ENCODE data around the gene CCDC32. TPM values are rescaled to one million over a fixed set of nuclear protein-coding genes. Genes with fewer than 3 reads are reported as not detected.

CCDC32 gene
- total RNA-seq, 4 donors from 2014 or later: 36.8 to 49.0 (median 43.7) TPM

DNA sequence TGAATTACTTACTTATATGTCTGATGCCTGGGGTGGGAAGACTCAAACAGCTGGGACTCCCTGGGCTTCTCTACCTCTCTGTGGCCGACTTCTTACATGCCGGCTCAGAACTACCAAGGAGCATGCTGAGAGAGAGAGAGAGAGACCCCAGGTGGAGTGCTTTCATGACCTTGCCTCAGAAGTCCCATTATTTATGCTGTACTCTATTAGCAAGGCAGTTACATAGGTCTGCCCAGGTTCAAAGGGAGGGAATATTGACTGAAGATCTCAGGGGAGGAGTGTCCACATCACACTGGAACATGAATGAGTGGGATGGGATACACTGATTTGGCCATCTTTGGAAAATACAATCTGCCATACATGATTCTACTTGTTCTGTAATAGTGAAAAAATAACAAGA is 16.2 kb downstream of the CCDC32 start:
- no peaks in the 10 kb centered on the region for H3K27me3 ChIP-seq
- H3K4me3 ChIP-seq (replicated peaks in 1 of 3): no peak overlapping the region
- no peaks in the 10 kb centered on the region for H3K9me3 ChIP-seq
- DNase-seq: no peak
- TF ChIP-seq CTCF (IDR thresholded peaks at IDR 0.05) (no peak), POLR2A (IDR thresholded peaks at IDR 0.05) (no peak)
- intact Hi-C loops (cut with DNase I): no loop called here
- H3K4me1 ChIP-seq: peaks cover 0 to 5% of the 10 kb centered on the region in 2 donors
- H3K36me3 ChIP-seq: peaks cover 0 to 2% of the 10 kb centered on the region in 2 donors
- H3K27ac ChIP-seq: no peak overlapping the region
- 91 to 100% methylated on average over 2 of the region's 2 CpGs for WGBS, 2 donors

- H3K4me3 ChIP-seq (replicated peaks in 1 of 3): no peak overlapping the region
- 86 to 93% methylated on average over 1 of the region's 1 CpG for WGBS, 2 donors
- no peak overlapping the region for H3K27ac ChIP-seq
- no peaks in the 10 kb centered on the region for H3K27me3 ChIP-seq
- no peaks in the 10 kb centered on the region for H3K9me3 ChIP-seq
- DNase-seq: no peak
- intact Hi-C loops (cut with DNase I): no loop called here
- H3K4me1 ChIP-seq: no peaks in the 10 kb centered on the region
- no peak for TF ChIP-seq POLR2A (IDR thresholded peaks at IDR 0.05)
- TF ChIP-seq CTCF (IDR thresholded peaks at IDR 0.05): no peak
- H3K36me3 ChIP-seq: no peaks in the 10 kb centered on the region
These were observed 19.4 kb downstream of the CCDC32 start for GRCh38 chr15:40545457-40545856.

- WGBS, 2 donors: 79 to 90% methylated on average over 5 of the region's 5 CpGs
- no peaks in the 10 kb centered on the region for H3K4me1 ChIP-seq
- no peaks in the 10 kb centered on the region for H3K27me3 ChIP-seq
- intact Hi-C loops (cut with DNase I): no loop called here
- H3K4me3 ChIP-seq (replicated peaks in 1 of 3): no peak overlapping the region
- no peak overlapping the region for H3K27ac ChIP-seq
- peaks cover 0 to 5% of the 10 kb centered on the region in 2 donors for H3K36me3 ChIP-seq
- TF ChIP-seq CTCF (IDR thresholded peaks at IDR 0.05) (no peak), POLR2A (IDR thresholded peaks at IDR 0.05) (no peak)
- H3K9me3 ChIP-seq: no peaks in the 10 kb centered on the region
- no peak for DNase-seq
These were observed 21.1 kb downstream of the CCDC32 start for GRCh38 chr15:40543631-40544294.

GRCh38 chr15:40543082-40543481 is 21.8 kb downstream of the CCDC32 start:
- intact Hi-C loops (cut with DNase I): no loop called here
- no peak for TF ChIP-seq POLR2A (IDR thresholded peaks at IDR 0.05)
- TF ChIP-seq CTCF (IDR thresholded peaks at IDR 0.05): no peak
- Histone ChIP-seq H3K27me3 (no peaks in the 10 kb centered on the region), H3K27ac (no peak overlapping the region), H3K36me3 (peaks cover 0 to 7% of the 10 kb centered on the region in 2 donors), H3K9me3 (no peaks in the 10 kb centered on the region), H3K4me3 (replicated peaks in 1 of 3) (no peak overlapping the region), H3K4me1 (no peaks in the 10 kb centered on the region)
- DNase-seq: no peak
- WGBS, 2 donors: 95 to 96% methylated on average over 3 of the region's 3 CpGs

- H3K36me3 ChIP-seq: peaks cover 0 to 7% of the 10 kb centered on the region in 2 donors
- DNase-seq: no peak
- no peak overlapping the region for H3K4me3 ChIP-seq (replicated peaks in 1 of 3)
- H3K4me1 ChIP-seq: no peaks in the 10 kb centered on the region
- no peak overlapping the region for H3K27ac ChIP-seq
- intact Hi-C loops (cut with DNase I): no loop called here
- WGBS, 2 donors: 94% methylated on average over 6 of the region's 6 CpGs
- H3K9me3 ChIP-seq: no peaks in the 10 kb centered on the region
- H3K27me3 ChIP-seq: no peaks in the 10 kb centered on the region
- no peak for TF ChIP-seq CTCF (IDR thresholded peaks at IDR 0.05)
- TF ChIP-seq POLR2A (IDR thresholded peaks at IDR 0.05): no peak
These were observed 25.9 kb downstream of the CCDC32 start for GRCh38 chr15:40538976-40539375.
